UCSD-AML1 (cell line): ENCODE results near the gene ZFP36L1.
A peak's percentile ranks its signal among the peaks of the same experiment; 100 is the strongest.

Experiments used
- DNase-seq: peaks from one replicate; lab custom pipeline; 2025; ENCODE audit not compliant: unreplicated experiment; lab: John Stamatoyannopoulos, UW

ZFP36L1 gene

DNA sequence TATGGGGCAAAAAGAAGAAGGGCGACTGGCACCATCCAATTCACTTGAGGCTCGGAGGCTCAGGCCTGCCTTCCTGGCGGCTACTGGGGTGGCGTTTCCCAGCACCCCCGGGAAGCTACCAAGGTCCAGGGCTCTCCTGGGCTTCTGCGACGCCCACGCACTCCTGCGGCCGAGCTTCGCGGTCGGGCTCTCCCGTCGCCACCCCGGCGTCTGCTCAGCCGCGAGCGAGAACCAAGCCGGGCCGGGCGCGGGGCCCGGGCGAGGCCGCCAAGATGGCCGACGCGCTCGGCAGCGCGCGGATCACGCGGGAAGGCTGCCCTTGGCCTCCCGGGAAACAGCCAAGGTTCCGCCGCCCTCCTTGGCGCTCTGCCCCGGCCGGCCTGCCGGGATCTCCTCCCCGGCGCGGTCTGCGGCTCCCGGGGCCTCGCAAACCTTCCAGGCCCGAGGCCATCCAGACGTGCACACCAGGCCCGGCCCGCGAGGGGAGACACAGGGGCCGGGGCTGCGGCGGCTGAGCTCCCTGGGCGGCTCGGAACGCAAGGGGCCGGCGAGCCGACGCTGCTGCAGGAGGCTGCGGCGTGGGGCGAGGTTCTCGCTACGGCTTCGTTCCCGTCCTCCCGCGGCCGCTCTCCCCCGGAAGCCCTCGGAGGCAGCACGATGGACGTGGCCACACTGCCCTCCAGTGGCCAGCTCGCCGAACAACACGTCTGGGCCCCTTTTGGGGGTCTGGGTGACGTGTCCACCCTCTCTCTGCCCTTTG lies 23.5 kb upstream of the ZFP36L1 start:
- DNase-seq = peak; percentile 89

DNA sequence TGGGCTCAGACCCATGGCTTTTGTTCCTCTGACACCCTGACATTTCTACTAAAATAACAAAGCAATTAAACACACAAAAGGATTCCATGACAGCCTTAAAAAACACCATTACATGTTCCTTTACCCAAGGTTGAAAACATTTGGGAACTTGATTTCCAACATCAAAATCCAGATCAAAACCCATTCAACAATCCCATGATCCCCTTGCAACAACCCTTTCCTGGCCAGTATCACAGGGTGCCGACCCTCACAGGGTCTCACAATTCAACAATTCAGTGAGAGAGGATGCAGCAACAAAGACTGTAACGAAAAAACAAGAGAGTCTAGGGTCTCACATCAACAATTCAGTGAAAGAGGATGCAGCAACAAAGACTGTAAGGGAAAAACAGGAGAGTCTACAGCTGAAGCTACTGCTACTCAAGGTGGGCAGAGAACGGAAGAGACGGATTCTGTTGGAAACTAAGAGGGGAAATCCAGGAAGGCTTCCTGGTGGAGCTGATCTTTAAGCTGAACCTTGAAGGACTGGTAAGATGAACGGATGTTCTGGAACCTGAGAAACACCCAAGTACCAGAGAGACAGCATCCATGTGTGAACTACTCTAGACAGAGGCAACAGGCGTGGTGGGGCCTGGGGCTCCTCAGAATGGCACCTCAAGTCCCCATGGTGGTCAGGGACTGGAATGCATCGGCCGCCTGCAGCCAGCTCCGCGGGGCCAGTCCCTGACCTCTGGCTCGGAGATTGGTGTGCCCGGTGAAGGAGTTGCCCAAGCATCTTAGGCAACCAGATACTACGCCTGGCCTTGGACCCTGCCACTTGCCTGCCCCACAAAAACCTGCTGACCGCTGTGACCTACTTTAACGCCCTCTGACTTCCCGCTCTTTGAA lies 22.7 kb upstream of the ZFP36L1 start:
- DNase-seq = no peak

DNA sequence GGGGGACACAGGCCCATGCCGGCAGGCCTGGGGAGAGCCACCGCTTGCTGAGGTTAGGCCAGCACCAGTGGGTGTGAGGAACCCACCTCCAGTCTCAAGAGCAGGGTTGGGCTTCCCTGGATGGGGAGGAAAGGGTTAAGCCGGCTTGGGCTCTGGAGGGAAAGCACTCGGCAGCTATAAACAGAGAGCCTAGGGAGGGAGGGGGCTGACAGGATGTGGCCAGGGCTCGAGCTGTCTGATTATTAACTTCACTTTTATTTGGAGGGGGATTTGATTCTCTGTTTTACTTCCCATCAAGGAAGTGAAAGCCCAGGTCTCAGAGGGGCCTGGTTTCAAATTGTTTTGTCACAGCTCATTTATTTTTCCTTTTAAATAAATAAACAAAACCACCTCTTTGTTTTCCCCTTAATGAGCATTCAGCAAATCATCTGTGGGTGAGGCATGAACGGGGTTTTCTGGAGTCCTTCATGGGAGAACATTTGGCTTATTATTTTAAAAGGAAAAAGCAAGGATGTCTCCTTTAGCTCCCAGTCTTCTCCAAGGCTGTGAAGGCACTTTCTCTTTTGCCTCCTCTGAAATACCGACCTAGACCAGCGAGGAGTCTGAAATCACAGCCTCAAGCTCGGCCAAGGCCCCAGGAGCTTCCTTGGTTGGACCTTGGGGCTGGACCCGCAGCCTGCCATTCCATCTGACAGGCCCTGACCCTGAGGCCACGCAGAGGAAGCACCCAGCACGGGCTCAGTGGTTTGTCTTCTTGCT lies 21.9 kb upstream of the ZFP36L1 start:
- DNase-seq = peak; percentile 70

GRCh38 chr14:68814238-68814538 lies 21.3 kb upstream of the ZFP36L1 start:
- DNase-seq = no peak

DNA sequence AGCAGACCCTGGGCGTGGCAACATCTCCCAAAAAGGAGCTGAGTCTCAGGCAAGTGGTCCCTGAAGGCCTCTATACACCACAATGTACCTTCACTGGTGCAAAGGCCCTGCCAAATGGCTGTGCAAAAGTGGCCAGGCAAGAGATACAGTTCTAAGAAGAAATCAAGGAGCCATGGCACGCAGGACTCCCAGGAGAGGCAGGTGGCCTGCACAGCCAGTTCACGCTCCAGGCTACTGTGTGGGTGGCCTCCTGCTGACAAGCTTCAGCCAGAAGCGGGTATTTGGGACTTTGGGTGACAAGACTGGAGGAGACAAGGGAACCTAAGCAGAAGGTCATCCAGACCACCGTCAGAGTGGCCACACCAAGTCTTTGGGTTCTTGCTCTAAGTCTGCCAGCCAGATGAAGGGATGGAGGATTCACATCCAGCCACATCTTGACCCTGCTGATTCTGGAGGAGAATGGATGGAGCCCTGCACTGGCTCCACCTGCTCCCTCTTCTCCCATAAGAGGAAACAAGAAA lies 20.5 kb upstream of the ZFP36L1 start:
- no peak for DNase-seq

DNA sequence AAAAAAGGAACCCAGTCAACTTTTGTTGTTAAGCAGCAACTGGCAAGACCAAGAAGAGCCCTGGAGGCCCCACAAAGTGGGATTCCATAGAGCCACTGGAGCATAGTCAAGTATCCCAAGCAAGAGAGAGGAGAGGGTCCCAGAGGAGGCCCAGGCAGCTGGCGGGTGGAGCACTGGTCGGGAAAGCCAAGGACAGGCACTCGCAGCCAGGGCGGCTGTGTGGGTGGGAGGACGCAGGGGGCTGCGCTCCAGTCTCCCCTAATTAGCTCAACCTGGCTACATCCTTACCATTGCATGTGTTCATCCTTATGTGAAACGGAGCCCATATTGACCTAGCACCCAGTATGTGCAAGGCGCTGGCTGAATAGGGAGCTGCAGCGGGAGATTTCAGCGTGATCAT lies 18.3 kb upstream of the ZFP36L1 start:
- DNase-seq = no peak

DNA sequence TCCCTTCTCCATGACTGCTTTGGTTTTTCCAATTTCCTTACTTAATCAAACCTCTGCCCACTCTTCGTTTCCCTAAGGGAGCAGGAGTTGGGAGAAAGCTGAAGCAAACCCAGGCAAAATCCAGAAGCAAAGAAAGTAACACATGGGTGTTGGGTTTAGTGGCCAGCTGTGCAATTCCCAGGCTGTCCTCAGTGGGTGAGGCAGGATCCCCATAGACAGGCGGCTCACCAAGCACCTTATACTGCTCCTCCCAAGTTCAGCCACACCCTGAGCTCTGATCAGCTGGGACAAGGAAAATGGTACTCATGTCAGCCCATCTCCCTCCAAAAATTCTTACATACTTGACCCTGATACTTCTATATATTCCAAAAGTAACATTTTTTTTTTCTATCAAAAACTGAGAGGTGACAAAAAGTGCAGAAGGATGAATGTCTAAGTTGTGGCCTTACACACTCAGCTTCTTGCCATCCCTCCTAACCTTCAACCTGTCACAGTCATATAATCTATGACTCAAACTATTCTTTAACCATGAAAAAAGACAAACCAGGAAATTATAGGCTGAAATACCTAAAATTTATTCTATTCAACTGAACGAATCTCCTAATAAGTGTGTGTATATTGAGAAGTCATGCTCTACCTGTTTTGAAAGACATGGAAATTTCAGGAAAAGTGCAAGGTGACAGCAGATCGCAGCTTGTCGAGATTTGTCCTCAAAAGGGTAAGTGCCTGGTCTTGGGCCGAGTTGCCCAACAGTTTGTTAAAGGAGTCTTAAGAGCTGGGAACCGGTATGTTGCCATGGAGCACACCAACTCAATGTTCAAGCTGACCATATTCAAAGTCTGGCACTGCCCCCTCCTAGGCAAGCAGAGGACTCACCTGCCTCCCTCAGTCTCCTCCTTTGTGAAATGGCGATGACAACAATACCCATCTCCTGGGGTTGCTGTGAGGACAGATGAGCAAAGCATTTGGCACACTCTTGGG lies 17.6 kb upstream of the ZFP36L1 start:
- DNase-seq = no peak

- no peak for DNase-seq
Observed at GRCh38 chr14:68809524-68809923, 16.7 kb upstream of the ZFP36L1 start.

DNA sequence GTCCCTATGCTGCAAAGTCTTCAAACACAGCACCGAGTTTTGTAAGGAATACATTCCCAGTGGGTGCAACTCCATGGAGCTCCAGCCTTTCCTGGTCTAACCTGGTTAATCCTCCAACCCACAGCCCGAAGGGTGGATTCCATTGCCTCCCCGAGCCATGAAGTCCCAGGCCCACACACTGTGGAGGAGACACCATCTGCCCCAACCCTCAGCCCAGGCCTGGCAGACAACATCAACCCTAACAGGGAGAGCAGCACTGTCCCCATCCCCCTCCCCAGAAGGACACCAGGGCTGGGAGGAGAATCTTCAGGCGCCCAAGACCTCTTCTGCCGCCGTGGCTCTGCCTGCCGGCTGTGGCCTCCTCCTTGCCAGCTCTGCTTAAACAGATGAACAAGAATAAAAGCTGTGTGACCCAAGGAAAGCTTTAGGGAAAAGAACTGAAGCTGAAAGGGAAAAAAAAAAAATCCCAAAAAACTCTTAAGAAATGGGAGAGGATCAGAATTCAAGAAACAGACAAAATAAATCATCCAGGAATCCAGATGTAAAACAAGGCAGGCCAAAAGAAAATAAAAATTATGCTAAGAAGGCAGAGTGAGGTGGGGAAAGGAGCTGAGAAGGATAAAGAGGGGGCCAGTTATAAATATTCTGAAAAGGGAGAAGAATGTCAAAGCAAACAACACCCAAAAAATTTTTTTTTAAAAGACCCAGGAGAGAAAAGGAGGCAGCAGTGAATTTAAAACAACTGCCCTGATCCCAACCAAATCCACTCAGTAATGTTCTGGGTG lies 16.0 kb upstream of the ZFP36L1 start:
- DNase-seq = no peak

- no peak for DNase-seq
Observed at GRCh38 chr14:68807987-68808386, 15.1 kb upstream of the ZFP36L1 start.

- peak; percentile 69 for DNase-seq
Observed at GRCh38 chr14:68807148-68807600, 14.3 kb upstream of the ZFP36L1 start.

DNA sequence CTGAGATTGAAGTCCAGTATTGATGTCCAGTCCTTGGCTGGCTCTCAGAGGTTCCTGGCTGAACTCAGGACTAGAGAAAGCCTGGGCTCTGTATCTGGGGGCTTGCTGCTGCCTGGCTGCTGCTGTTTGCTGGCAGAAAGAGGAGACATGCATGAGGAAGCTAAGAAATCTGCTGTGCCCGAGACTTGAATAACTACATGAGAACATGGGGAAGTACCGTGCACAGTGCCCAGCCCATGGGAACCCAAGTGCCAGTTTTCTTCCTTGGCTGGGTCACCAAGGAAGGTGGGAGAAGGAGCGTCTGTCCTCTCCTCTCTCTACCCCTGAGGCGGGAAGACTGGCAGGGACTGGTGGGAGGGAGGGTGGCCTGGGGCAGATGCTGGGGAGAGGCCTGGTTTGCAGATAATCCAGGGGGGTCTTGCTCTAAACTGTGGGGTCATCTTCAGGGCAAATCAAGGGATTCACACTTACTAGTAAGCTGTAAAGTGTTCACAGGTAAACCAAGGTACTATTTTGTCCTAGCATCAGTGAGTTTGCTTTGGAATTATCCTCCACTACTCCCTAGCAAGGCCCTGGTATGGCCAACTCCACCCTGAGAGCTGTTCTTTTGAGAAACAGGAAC lies 13.8 kb upstream of the ZFP36L1 start:
- DNase-seq = no peak

- no peak for DNase-seq
Observed at GRCh38 chr14:68805414-68805813, 12.5 kb upstream of the ZFP36L1 start.

- no peak for DNase-seq
Observed at GRCh38 chr14:68801631-68802030, 8.8 kb upstream of the ZFP36L1 start.

DNA sequence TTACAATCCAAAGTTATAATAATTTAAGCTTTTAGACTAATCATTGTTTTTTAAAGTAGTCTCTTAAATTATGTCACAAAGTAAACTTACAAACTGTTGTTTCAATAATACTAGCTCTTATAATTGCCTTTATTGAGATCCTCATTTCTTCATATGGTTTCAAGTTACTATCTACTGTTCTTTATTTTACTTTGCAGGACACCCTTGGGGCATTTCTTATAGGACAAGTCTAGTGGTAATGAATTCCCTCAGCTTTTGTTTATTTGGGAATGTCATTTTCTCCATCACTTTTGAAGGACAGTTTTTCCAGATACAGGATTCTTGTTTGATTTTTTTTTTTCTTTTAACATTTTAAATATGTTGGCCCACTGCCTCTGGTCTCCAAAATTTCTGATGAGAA lies 8.1 kb upstream of the ZFP36L1 start:
- no peak for DNase-seq

DNA sequence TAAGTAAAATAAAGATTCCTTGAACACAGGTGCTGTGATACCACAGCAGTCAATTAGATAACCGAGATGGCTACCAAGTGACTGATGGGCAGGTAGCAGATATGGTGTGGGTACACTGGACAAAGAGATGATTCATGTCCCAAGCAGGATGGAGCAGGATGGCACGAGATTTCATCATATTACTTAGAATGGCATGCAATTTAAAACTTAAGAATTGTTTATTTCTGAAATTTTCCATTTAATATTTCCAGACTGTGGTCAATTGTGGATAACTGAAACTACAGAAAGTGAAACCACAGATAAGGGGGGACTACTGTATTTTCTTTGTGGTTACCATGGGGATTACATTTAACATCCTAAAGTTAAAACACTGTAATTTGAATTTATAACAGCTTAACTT lies 7.5 kb upstream of the ZFP36L1 start:
- no peak for DNase-seq

DNA sequence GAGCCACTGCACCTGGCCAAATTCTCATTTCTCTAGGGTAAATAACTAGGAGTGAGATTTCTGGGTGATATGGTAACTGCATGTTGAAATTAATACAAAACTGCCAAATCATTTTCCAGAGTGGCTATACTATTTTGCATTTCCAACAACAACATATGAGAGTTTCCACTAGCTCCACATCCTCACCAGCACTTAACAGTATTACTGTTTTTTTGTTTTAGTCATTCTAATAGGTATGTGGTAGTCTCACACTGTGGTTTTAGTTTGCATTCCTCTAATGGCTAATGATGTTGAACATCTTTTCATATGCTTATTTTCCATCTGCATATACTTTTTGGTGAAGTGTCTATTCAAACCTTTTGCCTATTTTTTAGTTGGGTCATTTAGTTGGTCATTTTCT lies 5.8 kb upstream of the ZFP36L1 start:
- DNase-seq = no peak

DNA sequence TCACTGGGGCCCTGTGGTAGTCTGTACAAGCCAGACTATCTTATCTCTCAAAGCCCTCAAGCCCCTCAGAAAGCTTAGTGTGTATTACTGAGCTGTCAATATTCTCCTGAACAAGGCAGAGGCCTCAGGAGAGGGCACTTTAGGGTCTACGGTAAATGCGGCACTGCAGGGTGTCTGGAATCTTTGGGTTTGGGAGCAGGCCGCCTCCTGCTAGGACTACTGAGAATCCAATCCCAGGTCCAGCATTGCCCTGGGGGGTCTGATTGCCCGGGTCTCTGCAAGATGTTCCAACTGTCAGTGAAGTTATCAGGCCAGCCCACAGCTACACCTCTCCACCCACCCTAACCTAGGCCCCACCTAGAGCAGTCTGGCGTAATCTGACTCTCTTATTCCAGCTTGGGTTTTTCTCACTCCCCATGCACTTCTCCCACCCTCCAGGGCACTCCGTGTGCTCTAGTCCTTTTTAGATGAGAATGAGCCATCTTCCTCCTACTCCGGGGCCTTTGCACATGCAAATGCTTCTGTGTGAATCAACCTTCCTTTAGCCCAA lies 4.3 kb upstream of the ZFP36L1 start:
- no peak for DNase-seq
